Testis (tissue), 2 donors: ENCODE measurements around the gene C11orf71.

Experiments
- CTCF ChIP-seq, 3 experiments: fragments of 450-650 bp in 2 of 3; fragments of 200-600 bp in 1 of 3; sonication (generic) in 1 of 3; IDR thresholded peaks; one replicate each; pipeline ENCODE4 v1.5.1; 2016 to 2019; ENCODE audit warnings: antibody characterized with exemption in 3 of 3, mild to moderate bottlenecking in 2 of 3, moderate library complexity in 1 of 3
- POLR2A ChIP-seq: fragments of 450-650 bp; IDR thresholded peaks from one replicate; pipeline ENCODE4 v1.6.1; 2017; ENCODE audit warnings: antibody characterized with exemption, mild to moderate bottlenecking, moderate library complexity

GRCh38 chr11:114358716-114359115, 41.6 kb downstream of the C11orf71 start:
- TF ChIP-seq CTCF (IDR thresholded peaks at IDR 0.05) (no peak), POLR2A (no peak)
